T1000 (cell line): ENCODE measurements around the gene SLC8B1.

Experiments used
- DNase-seq: peaks from one replicate; lab custom pipeline; 2025; ENCODE audit warnings: mixed read lengths; lab: John Stamatoyannopoulos, UW

SLC8B1 gene

DNA sequence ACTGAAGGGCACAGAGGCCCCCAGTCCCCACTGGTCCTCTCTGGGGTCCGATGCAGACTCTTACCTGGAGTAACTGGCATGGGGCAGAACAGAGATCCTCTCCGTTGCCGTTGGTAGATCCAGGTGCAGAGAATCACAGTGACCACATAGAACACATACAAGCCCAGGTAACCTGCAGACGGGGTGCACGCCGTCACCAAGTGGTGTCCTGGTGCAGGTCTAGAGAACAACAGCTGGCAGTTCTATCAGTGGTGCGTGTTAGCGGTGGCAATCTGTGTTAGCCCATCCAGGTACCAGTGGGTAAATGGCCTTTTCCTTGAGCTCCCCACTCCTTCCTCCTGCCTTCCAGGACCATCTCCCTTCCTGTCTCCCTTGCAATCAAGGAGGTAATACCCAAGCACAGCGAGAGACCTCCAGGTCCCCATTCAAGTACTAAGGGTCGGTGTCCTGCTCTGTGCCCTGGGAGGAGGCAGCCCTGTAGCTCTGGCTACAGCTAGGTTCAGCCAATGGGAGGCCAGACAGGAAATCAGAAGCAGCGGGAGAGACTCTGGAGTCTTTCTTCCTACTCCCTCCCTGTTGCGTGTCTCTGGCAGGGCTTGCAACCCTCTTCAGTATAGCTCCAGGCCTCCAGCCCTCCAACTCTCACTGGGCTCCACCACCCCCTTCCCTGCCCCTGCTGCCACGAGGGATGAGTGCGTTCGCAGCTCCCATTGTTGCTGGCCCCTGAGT is 15.8 kb downstream of the SLC8B1 start:
- DNase-seq: no peak

DNA sequence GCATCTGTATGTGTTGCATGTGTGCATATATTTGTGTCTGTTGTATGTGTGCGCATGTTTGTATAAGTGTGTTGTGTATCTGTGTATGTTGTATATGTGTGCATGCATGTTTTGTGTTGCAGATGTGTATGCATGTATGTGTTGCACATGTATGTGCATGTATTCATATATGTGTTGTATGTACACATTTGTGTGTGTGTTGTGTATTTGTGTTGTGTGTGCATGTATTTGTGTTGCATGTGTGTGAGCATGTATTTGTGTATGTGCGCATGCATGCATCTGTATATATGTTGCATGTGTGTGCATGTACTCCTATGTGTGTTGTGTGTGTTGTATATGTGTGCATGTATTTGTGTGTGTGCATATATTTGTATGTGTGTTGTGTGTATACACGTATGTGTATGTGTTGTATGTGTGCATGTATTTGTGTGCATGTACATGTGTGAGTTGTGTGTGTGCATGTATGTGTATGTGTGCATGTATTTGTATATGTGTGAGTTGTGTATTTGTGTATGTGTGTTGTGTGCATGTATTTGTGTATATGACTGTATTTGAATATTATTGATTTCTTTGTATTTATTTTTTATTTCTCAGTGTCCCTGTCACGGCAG is 16.8 kb downstream of the SLC8B1 start:
- no peak for DNase-seq

DNA sequence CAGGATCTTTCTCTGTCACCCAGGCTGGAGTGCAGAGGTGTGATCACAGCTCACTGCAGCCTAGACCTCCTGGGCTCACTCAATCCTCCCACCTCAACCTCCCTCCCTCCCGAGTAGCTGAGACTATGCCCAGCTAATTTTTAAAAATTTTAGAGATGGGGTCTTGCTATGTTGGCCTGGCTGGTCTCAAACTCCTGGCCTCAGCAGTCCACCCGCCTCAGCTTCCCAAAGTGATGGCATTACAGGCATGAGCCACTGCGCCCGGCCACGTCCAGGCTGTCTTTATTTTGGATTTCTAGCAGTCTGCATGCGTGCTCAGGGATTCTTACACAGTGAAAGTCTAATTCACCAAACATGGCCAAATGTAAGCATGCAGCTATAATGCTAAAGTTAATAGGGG is 17.8 kb downstream of the SLC8B1 start:
- no peak for DNase-seq

DNA sequence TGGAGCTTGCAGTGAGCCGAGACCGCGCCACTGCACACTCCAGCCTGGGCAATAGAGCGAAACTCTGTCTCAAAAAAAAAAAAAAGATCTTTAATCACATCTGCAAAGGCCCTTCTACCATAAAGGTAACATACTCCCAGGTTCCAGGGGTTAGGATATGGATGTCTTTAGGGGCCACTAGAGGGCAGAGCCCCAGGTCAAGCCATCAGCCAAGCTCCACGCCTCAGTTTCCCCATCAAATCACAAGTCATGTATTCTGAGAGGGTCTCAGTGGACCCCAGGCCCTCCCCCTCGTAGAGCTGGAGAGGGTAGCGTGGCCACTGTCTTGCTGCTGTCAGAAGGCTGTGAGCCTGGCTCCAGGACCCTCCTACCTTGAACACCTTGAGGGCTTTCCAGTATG is 18.8 kb downstream of the SLC8B1 start:
- DNase-seq: no peak

DNA sequence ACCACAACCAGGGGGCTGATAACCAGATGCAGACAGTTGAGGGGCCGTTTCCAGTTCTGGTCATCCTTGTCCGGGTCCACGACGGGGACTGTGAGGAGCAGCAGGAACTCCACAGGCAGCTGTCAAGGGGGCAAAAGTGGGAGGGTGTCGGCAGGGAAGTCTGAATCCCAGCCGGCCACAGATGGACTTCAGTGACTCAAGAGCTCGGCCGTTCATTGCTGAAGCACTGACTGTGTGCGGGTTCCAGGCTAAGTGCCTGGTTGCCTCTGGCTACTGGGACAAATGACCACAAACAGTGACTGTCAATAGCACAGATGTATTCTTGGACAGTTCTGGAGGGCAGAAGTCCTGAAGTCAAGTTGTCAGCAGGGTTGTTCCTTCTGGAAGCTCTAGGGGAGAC is 19.6 kb downstream of the SLC8B1 start:
- no peak for DNase-seq

DNA sequence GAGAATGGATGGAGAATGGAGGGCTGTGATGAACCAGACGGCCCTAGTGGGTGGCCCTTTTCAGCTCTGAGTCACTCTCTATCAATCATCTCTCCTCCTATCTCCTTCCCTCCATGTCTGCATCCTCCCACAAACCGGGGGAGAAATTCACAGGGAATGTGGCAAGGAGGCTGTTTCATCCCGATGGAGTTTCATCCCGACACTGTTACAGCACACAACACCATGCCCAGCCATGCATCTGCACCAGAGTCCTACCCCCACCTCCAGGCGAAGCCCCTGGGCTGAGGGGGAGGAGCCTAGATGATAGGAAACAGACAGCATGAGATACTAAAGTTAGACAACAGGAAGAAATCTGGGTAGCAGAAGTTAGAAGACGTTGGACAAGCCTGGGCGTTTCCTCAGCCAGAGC is 20.8 kb downstream of the SLC8B1 start:
- DNase-seq: no peak

DNA sequence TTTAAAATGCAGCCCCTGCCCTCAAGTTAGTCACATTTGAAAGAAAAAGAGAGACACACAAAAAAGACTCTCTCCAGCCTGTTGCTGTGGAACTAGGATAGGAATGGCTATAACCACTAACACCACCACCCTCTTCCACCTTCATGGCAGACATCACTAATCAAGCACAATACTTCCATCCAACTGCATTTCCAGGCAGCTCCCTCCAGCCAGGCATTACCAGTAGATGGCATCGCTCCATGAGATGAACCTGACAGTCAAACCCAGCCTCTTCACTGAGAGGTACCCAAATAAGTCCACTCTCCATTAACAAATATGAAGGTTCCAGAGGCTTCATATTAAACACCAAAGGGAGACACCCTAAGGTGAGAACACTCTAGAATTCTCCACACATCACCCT is 24.4 kb downstream of the SLC8B1 start:
- no peak for DNase-seq

DNA sequence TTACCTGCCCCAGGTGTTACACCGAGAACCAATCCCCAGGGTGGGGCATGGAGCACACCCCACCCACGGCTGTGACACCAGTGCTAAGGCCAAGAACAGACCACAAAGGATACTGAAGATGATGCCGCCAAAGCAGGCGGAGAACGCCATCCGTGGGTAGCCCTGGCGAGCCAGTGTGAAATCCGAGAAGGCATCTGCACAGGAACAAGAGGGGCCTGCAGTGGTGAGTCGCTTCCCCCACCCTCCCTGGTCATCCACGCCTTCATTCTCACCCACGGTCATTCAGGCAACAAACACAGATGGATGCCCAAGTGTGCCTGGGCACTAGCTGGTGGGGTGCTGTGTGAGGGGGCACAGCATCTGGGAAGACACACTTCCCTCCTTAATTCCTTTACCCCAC is 28.5 kb downstream of the SLC8B1 start:
- no peak for DNase-seq

DNA sequence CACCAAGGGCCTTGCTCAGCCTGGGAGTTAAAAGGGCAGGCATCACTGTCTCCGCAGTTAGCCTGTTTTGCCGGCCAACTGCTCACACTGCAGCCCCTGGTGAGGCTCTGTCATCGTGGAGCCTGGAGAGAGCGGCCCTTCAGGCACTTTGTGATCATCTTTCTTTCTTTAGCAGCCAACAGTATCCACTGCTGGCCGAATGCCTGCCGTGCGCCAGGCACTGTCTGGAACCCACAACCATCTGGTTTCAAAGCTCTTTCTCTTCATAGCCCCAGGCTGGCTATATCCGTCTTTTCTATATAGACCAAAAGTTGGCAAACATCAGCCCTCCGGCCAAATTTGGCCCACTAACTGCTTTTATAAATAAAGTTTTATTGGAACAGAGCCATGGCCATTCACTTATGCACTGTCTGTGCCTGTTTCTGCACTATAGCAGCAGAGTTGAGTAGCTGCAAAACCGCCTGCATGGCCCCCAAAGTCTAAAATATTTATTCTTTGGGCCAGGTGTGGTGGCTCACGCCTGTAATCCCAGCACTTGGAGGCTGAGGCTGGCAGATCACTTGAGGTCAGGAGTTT is 29.5 kb downstream of the SLC8B1 start:
- no peak for DNase-seq

DNA sequence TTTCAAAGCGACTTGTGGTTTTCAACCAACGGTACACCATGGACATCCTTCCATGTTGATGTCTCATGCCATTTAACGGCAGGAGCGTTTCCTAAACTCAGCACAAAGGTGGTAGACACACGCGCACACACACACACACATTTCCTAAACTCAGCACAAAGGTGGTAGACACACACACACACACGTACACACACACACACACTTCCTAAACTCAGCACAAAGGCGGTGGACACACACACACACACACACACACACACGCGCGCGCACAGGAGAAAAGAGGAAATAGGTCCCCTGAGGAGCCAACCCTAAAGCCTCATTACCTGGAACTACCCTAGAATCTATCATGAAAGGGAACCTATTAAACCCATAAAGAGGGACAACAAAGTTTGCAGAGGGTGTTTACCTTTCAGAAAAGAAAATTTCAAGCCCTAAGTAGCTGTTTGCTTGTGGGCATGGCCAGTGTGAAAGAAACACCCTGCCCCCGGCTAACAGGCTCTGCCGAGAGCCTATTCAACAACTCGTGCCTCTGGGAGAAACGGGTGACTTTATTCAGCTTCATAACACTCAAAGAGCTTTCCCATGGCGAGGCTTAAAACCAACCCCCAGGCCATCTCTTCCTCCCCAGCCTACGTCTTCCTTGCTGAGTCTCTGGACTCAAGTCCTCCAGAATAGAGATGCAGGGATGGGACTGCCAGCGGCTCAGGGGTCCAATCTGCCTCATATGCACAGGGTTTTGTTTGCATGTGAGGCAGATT is 31.8 kb downstream of the SLC8B1 start:
- no peak for DNase-seq

DNA sequence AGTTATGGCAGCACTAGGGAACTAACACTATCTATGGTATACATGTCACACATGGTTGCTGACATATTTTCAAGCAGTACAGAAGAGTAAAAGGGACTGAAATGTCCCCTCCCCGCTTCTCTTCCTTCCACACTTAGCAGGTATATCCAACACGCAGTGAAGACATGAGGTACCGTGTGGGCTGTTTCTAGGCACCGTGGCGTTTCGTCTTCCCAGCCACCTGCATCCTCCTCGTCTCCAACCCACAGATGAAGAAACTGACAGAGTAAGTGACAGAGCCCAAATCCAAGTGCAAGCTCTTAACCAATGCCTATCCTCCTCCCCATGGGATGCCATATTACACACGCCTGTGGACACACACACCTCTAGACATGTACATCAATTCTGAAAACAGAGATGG is 32.4 kb downstream of the SLC8B1 start:
- no peak for DNase-seq

DNA sequence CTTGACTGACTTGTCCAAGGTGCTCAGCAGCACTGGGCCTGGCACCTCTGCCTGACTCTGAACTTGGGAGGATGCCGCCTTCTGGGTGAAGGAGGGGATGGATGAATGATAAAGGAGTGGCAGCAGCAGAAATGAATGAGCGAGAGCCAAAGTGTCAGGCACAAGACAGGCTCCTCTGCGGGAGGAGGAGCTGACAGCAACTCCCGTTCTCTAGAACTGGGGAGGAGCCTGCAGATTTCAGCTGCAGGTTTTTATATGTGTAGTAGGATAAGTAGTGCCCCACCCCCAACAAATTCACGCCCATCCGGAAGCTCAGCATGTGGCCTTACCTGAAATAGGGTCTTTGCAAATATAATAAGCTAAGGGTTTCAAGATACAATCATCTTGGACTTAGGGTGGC is 33.1 kb downstream of the SLC8B1 start:
- no peak for DNase-seq

DNA sequence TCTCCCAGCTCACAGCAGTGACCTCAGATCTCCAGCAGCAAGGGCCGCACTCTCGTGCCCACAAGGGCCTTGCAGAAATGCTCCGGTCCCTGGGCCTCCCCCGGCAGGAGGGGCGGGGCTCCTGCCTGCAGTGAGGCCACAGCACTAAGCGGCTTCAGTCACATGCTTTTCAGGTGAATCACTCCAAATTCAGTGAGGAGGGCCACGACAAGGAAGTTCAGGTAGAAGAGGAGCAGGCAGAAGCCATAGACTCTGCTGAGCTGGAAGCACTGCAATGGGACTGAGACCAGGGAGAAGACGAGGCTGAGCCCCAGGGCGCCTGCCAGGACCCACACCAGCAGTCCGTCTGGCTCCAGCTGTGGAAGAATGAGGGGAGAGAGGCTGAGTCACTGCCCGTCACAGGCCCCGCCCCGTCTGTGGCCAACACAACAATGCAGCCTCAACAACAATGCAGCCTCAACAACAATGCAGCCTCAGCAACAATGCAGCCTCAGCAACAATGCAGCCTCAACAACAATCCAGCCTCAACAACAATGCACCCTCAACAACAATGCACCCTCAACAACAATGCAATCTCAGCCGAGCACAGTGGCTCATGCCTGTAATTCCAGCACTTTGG is 35.2 kb downstream of the SLC8B1 start:
- peak; percentile 60 for DNase-seq

DNA sequence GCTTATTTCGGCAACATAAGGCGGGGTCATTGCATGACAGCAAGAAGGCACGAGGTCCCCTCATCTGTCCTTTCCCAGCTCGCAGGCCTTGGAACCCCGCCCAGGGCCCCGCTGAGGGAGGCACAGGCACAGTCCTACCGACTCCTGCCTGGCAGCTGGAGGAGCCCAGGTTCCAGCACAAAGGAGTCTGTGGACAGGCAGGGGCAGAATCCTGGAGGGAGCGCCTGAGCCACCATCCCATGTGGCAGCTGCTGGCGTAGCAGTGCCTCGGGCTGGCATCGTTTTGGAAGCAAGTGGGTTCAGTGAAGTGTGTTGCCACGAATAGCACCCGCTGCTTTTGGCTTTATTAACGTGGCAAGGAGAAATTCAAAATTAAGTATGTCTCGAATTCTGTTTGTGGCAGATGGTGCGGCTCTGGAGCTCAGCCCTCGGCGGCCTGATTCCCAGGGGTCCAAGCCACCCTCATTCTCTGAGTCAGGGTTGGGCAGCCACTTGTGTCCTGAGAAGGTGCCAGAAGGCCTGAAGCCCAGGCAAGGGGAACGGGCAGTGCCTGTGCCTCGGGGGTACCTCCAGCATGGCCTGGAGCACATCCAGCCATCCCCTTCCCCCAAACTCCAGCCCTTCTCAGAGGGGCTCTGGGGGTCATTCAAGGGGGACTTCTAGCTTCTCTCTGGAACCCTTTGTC is 35.9 kb downstream of the SLC8B1 start:
- no peak for DNase-seq

DNA sequence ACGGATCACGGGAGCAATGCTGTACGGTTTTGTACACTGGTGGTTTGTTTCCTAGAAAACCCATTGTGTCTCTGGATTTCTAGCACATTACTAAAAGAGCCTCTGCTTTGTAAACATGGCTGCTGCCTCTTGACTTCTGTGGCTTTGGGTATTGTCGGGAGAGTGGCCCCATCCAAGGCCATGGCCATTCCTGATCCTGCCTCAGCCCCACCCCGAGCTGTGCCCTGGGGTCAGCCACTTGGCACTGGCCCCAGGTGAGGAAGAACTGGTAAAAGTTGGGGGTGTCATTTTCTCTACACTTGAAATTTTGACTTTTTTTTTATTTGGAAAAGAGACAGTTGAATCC is 36.5 kb downstream of the SLC8B1 start:
- no peak for DNase-seq

DNA sequence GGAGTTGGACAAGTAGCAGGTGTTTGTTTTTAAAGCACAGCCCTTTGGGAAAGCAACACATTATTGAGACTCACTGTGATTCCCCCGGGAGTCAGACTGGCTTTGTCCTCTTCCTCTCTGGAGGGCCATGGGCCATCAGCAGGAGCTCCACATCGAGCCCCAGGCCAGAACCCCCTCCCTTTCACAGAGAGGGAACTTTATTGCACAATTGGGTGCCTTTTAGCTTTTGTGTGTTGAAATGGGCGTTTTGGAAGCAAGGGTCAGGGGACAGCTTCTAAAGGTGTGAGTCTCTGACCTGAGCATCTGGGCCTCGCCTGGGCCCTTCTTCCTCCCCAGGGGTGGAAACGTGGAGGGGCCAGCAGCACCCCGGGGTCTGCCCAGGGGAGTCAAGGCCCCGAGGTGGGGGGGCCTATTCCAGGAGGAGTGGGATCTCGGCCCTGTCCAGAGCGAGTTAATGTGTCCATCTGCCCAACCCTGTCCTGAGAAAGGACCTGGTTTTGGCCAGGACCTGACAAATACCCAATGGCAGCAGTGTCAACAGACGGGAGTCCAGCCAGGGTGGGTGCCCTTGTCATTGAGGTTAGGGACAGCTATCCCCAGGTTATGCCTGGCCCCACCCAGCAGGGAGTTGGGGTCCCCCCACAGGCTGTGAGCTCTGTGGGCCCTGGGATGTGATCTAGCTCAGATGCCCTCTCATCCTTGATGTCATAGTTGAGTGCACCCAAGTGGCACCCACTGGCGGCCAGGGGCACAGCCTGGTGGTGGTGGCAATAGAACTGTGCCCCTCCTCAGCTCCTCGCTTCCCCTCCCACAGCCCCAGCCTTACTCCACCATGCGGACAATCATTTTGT is 37.1 kb downstream of the SLC8B1 start:
- no peak for DNase-seq

DNA sequence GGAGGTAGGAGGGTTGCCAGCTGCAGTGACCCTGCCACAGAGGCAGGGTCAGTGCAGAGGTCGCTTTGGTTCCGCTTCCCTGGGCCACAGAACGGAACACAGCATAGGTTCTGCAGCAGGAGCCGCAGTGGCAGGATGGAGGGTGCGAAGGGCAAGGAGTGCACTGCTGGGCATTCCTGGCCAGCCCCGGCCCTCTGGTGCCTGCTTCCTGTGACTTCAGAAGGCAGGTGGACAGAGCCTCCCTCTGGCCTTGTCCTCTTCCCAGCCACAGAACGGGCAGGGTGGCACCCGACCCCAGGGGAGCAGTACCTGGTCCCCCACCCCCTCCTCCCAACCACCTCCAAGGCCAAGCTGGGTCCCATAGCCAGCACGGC is 37.7 kb downstream of the SLC8B1 start:
- DNase-seq: no peak

DNA sequence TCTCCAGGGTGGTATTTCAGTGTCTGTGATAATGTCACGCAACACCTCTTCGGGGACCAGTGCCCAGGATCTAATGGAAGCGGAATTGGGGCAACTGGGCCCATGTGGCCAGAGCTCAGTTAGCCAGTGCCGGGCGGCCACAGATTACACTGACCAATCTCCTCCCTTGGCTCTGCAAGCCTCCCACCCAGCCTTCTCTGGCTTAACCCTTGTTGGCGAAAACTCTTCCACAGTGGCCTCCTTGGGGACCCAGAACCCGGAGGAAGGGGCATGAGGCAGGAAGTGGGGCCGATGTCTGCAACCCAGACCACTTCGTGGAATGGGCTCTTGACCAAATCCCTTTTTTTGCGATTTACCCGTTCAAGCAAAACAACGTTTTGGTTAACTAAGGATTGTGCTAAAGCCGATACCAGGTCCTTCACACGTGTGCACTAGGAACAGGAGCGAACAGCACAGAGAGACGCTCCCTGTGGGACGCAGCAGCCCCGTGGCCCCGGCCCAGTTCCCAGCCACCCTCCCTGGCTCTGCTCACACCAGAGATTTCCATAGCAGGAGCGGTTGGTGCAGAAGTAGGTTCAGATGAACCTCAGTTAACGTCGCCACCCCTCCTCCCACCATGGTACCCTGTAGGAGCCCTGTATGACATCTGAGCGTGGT is 38.2 kb downstream of the SLC8B1 start:
- no peak for DNase-seq

DNA sequence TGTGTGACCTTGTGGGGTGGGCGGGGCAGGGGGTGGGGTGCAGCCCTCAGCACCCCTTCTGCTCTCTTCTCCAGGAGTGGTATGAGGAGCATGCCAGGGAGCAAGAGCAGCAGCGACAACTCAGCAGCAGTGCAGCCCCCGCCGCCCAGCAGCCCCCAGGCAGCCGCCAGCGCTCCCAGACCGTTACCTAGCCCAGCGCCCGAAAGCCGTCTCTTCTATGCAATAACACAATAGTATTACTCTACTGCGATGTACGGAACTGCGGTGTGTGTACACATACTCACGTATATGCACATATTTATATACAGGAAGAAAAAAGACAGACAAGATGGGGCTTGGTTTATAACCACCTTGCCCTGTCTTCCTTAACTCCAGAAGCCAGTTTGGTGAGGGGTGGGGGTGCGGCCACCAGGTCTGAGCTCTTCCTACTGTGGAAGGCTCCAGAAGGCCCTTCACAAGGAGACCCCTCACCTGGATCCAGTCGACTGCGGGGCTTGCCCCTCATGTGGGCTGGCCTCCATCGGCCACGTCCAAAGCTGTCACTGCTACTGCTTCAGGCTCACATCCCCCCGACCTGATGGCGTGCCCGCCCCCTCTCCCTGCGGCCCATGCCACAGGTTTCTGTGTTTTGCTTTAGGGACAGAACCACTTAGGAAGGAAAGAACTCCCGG is 38.9 kb downstream of the SLC8B1 start:
- DNase-seq: no peak

DNA sequence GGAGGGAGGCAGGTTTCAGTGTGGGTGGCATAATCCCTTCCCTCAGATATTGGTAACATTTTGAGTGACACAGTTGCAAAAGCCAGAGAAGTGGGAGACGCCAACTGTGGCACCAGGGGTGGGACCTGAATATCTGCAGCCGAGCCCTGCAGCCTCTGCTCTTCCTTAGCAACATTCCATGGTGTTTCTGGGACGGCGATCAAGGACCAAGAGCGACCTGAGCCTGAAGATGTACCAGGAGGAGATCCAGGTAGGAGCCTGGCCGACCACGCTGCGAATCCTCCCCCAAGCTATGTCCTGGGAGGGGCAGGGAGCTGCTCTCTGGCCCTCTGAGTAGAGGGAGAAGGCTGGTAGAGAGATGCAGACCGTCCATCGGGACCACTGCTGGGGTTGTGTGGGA is 41.8 kb downstream of the SLC8B1 start:
- DNase-seq: no peak
